Thymus (tissue), 11 donors: ENCODE measurements around the gene PLEKHG3. TPM values are rescaled to one million over a fixed set of nuclear protein-coding genes. Genes with fewer than 3 reads are reported as not detected.

ENCODE experiments used
- DNase-seq, 9 donors: peaks; one replicate each; pipeline ENCODE4 v3.0.0-alpha.2; 2013; ENCODE audit warnings: low spot score in 9 of 9, low read depth in 6 of 9, missing footprints in 1 of 9
- H3K27ac ChIP-seq, 2 donors: one replicate each; pipeline ENCODE4 v1.5.1; 2013; ENCODE audit warnings: control low read depth in 1 of 2, low read depth in 1 of 2, low read length in 1 of 2, mild to moderate bottlenecking in 1 of 2, moderate library complexity in 1 of 2
- H3K27me3 ChIP-seq, 2 donors: one replicate each; pipeline ENCODE4 v1.5.1; 2013; ENCODE audit warnings: low read length in 1 of 2; ENCODE audit not compliant: control insufficient read depth in 2 of 2, insufficient read depth in 1 of 2
- H3K36me3 ChIP-seq, 2 donors: one replicate each; pipeline ENCODE4 v1.5.1; 2013; ENCODE audit warnings: low read length in 1 of 2, mild to moderate bottlenecking in 1 of 2, moderate library complexity in 1 of 2; ENCODE audit not compliant: control insufficient read depth in 2 of 2, insufficient read depth in 2 of 2
- H3K4me1 ChIP-seq, 2 donors: one replicate each; pipeline ENCODE4 v1.5.1; 2013; ENCODE audit warnings: low read length in 2 of 2; ENCODE audit not compliant: control insufficient read depth in 2 of 2, insufficient read depth in 2 of 2
- H3K4me3 ChIP-seq, 2 donors: one replicate each; pipeline ENCODE4 v1.5.1; 2013; ENCODE audit warnings: low read length in 2 of 2, control low read depth in 1 of 2, mild to moderate bottlenecking in 1 of 2
- H3K9me3 ChIP-seq, 2 donors: one replicate each; pipeline ENCODE4 v1.5.1; 2013; ENCODE audit warnings: low read length in 1 of 2, mild to moderate bottlenecking in 1 of 2; ENCODE audit not compliant: control insufficient read depth in 2 of 2, insufficient read depth in 1 of 2
- WGBS: extraction: QIAGEN DNeasy Blood & Tissue Kit; methylation state at CpG from one replicate; pipeline ENCODE4 v1.1.7; 2013; 5-methylcytosine and 5-hydroxymethylcytosine counted together
- polyA plus RNA-seq: library from polyadenylated mRNA; stranded (reverse); fragments of 200-250 nt; gene quantifications from one replicate; pipeline ENCODE4 v1.2.3, GENCODE V29; 2013
- total RNA-seq: library from RNA; stranded (reverse); fragments of 120-200 nt; gene quantifications from one replicate; pipeline ENCODE4 v1.2.4, GENCODE V29; 2013
- donor health status: healthy.

PLEKHG3 gene
- total and polyA plus RNA-seq, 2 donors, result 7.7 to 8.5 TPM

GRCh38 chr14:64692986-64693809 lies 11.0 kb upstream of the PLEKHG3 start:
- Histone ChIP-seq H3K36me3 (no peaks in the 10 kb centered on the region), H3K9me3 (no peaks in the 10 kb centered on the region), H3K4me3 (no peak overlapping the region), H3K4me1 (no peaks in the 10 kb centered on the region), H3K27me3 (no peaks in the 10 kb centered on the region), H3K27ac (no peak overlapping the region)
- 93% methylated on average over 5 of the region's 5 CpGs for WGBS
- no peak for DNase-seq

- no peak for DNase-seq
These were observed 10.4 kb upstream of the PLEKHG3 start for GRCh38 chr14:64693810-64694165.

GRCh38 chr14:64695071-64695470 lies 9.2 kb upstream of the PLEKHG3 start:
- Histone ChIP-seq H3K27me3 (no peaks in the 10 kb centered on the region), H3K27ac (no peak overlapping the region), H3K4me3 (no peak overlapping the region), H3K9me3 (no peaks in the 10 kb centered on the region), H3K36me3 (no peaks in the 10 kb centered on the region), H3K4me1 (peaks cover 0 to 14% of the 10 kb centered on the region in 2 donors)
- no peak for DNase-seq
- WGBS, result 98% methylated on average over 2 of the region's 2 CpGs

More at GRCh38 chr14:64693810-64694165, 10.4 kb upstream of the PLEKHG3 start:
- peaks cover 0 to 5% of the 10 kb centered on the region in 2 donors for H3K4me1 ChIP-seq
- H3K36me3 ChIP-seq, result no peaks in the 10 kb centered on the region
- no peaks in the 10 kb centered on the region for H3K27me3 ChIP-seq
- no peak overlapping the region for H3K27ac ChIP-seq
- H3K4me3 ChIP-seq, result no peak overlapping the region
- H3K9me3 ChIP-seq, result no peaks in the 10 kb centered on the region
- WGBS, result 91% methylated on average over 2 of the region's 2 CpGs

- no peak for DNase-seq
- Histone ChIP-seq H3K27me3 (peaks cover under 1 to 3% of the 10 kb centered on the region in 2 donors), H3K4me3 (no peak overlapping the region), H3K4me1 (peaks cover 0 to 14% of the 10 kb centered on the region in 2 donors), H3K27ac (no peak overlapping the region), H3K36me3 (no peaks in the 10 kb centered on the region), H3K9me3 (no peaks in the 10 kb centered on the region)
- WGBS, result 75% methylated on average over 4 of the region's 4 CpGs
These were observed 7.8 kb upstream of the PLEKHG3 start for GRCh38 chr14:64696355-64696857.

- no peak overlapping the region for H3K4me3 ChIP-seq
- peaks cover 2 to 29% of the 10 kb centered on the region in 2 donors for H3K4me1 ChIP-seq
- no peaks in the 10 kb centered on the region for H3K36me3 ChIP-seq
- peaks cover 18 to 26% of the 10 kb centered on the region in 2 donors for H3K27me3 ChIP-seq
- no peak overlapping the region for H3K27ac ChIP-seq
- peaks cover 1 to 6% of the 10 kb centered on the region in 2 donors for H3K9me3 ChIP-seq
- WGBS, result 40% methylated on average over 7 of the region's 7 CpGs
- peak in 4 of 9 donors; percentile 16 to 64 (median 31) for DNase-seq
These were observed 5.3 kb upstream of the PLEKHG3 start for GRCh38 chr14:64698903-64699302.

- 93% methylated on average over 2 of the region's 2 CpGs for WGBS
- Histone ChIP-seq H3K27ac (no peak overlapping the region), H3K36me3 (no peaks in the 10 kb centered on the region), H3K4me1 (peaks cover 3 to 40% of the 10 kb centered on the region in 2 donors), H3K9me3 (peaks cover 1 to 6% of the 10 kb centered on the region in 2 donors), H3K27me3 (peaks cover 31 to 40% of the 10 kb centered on the region in 2 donors), H3K4me3 (no peak overlapping the region)
- DNase-seq, result no peak
These were observed 3.9 kb upstream of the PLEKHG3 start for GRCh38 chr14:64700290-64700689.

- Histone ChIP-seq H3K9me3 (peaks cover 1 to 6% of the 10 kb centered on the region in 2 donors), H3K4me1 (peaks cover 3 to 45% of the 10 kb centered on the region in 2 donors), H3K27me3 (peaks cover 37 to 46% of the 10 kb centered on the region in 2 donors), H3K4me3 (no peak overlapping the region), H3K36me3 (no peaks in the 10 kb centered on the region), H3K27ac (no peak overlapping the region)
- 93% methylated on average over 4 of the region's 4 CpGs for WGBS
- no peak for DNase-seq
These were observed 3.3 kb upstream of the PLEKHG3 start for GRCh38 chr14:64700894-64701293.

- Histone ChIP-seq H3K27me3 (peaks cover 43 to 53% of the 10 kb centered on the region in 2 donors), H3K4me3 (no peak overlapping the region), H3K27ac (no peak overlapping the region), H3K9me3 (peaks cover 1 to 6% of the 10 kb centered on the region in 2 donors), H3K36me3 (no peaks in the 10 kb centered on the region), H3K4me1 (peaks cover 3 to 48% of the 10 kb centered on the region in 2 donors)
- 98% methylated on average over 1 of the region's 1 CpG for WGBS
- no peak for DNase-seq
These were observed 2.6 kb upstream of the PLEKHG3 start for GRCh38 chr14:64701660-64702059.
